SIG-M5 (cell line): Measurements from ENCODE around the gene TBXAS1.

Experiments
- DNase-seq: peaks from one replicate; lab custom pipeline; 2025; lab: John Stamatoyannopoulos, UW

TBXAS1 gene

GRCh38 chr7:139829025-139829774 lies at the start of gene TBXAS1:
Gene TBXAS1, plus strand, starts transcription at chr7:139829264. Its CDS starts 127 bp downstream, at chr7:139829391.
- DNase-seq, result peak; percentile 67

- DNase-seq, result no peak
Observed at GRCh38 chr7:139782932-139783331, 46.1 kb upstream of the TBXAS1 start.

GRCh38 chr7:139783647-139784385 lies 45.2 kb upstream of the TBXAS1 start:
- DNase-seq, result no peak

GRCh38 chr7:139784648-139785047 lies 44.4 kb upstream of the TBXAS1 start:
- DNase-seq, result no peak

GRCh38 chr7:139791316-139791715 lies 37.7 kb upstream of the TBXAS1 start:
- DNase-seq, result no peak

GRCh38 chr7:139797607-139798006 lies 31.5 kb upstream of the TBXAS1 start:
- no peak for DNase-seq

- no peak for DNase-seq
Observed at GRCh38 chr7:139798221-139798620, 30.8 kb upstream of the TBXAS1 start.

GRCh38 chr7:139798892-139799291 lies 30.2 kb upstream of the TBXAS1 start:
- DNase-seq, result no peak

GRCh38 chr7:139799586-139799985 lies 29.5 kb upstream of the TBXAS1 start:
- DNase-seq, result peak; percentile 33

GRCh38 chr7:139804571-139804970 lies 24.5 kb upstream of the TBXAS1 start:
- DNase-seq, result no peak

- no peak for DNase-seq
Observed at GRCh38 chr7:139807009-139807408, 22.1 kb upstream of the TBXAS1 start.

- DNase-seq, result no peak
Observed at GRCh38 chr7:139808427-139808826, 20.6 kb upstream of the TBXAS1 start.

GRCh38 chr7:139808846-139809442 lies 20.1 kb upstream of the TBXAS1 start:
- no peak for DNase-seq

GRCh38 chr7:139811066-139811465 lies 18.0 kb upstream of the TBXAS1 start:
- DNase-seq, result no peak

GRCh38 chr7:139813151-139813550 lies 15.9 kb upstream of the TBXAS1 start:
- no peak for DNase-seq

GRCh38 chr7:139813689-139814088 lies 15.4 kb upstream of the TBXAS1 start:
- no peak for DNase-seq

- no peak for DNase-seq
Observed at GRCh38 chr7:139817249-139817648, 11.8 kb upstream of the TBXAS1 start.

- no peak for DNase-seq
Observed at GRCh38 chr7:139820089-139820488, 9.0 kb upstream of the TBXAS1 start.

- DNase-seq, result no peak
Observed at GRCh38 chr7:139821349-139822105, 7.5 kb upstream of the TBXAS1 start.

- DNase-seq, result no peak
Observed at GRCh38 chr7:139822855-139823254, 6.2 kb upstream of the TBXAS1 start.

GRCh38 chr7:139823959-139824521 lies 5.0 kb upstream of the TBXAS1 start:
- DNase-seq, result no peak
